Measurements from ENCODE around the gene MOGAT1.

MOGAT1 gene

GRCh38 chr2:222668494-222669154 lies 2.8 kb upstream of the MOGAT1 start:
- no peak for DNase-seq (ENCODE audit: low spot score)
- no peak for TF ChIP-seq CTCF (IDR thresholded peaks at IDR 0.05; ENCODE audit: borderline replicate concordance, control extremely low read depth, extremely low read depth, insufficient read depth, missing control alignments)
- in situ Hi-C loops (cut with MboI; ENCODE audit: low sequenced_read_pairs, unreplicated experiment), result no loop called here

- in situ Hi-C loops (cut with MboI; ENCODE audit: low sequenced_read_pairs, unreplicated experiment), result no loop called here
- no peak for TF ChIP-seq CTCF (IDR thresholded peaks at IDR 0.05; ENCODE audit: borderline replicate concordance, control extremely low read depth, extremely low read depth, insufficient read depth, missing control alignments)
- no peak for DNase-seq (ENCODE audit: low spot score)
Measured at GRCh38 chr2:222669353-222669752, 2.1 kb upstream of the MOGAT1 start.

- DNase-seq (ENCODE audit: low spot score), result no peak
- in situ Hi-C loops (cut with MboI; ENCODE audit: low sequenced_read_pairs, unreplicated experiment), result no loop called here
Measured at GRCh38 chr2:222670191-222671038, 1.0 kb upstream of the MOGAT1 start.

GRCh38 chr2:222672068-222672401 lies 577 bp downstream of the MOGAT1 start:
- no peak for TF ChIP-seq CTCF (IDR thresholded peaks at IDR 0.05; ENCODE audit: borderline replicate concordance, control extremely low read depth, extremely low read depth, insufficient read depth, missing control alignments)
- DNase-seq (ENCODE audit: low spot score), result no peak
- in situ Hi-C loops (cut with MboI; ENCODE audit: low sequenced_read_pairs, unreplicated experiment), result no loop called here

More at GRCh38 chr2:222670191-222671038, 1.0 kb upstream of the MOGAT1 start:
- TF ChIP-seq CTCF (IDR thresholded peaks at IDR 0.05; ENCODE audit: borderline replicate concordance, control extremely low read depth, extremely low read depth, insufficient read depth, missing control alignments), result no peak

- in situ Hi-C loops (cut with MboI; ENCODE audit: low sequenced_read_pairs, unreplicated experiment), result no loop called here
- no peak for TF ChIP-seq CTCF (IDR thresholded peaks at IDR 0.05; ENCODE audit: borderline replicate concordance, control extremely low read depth, extremely low read depth, insufficient read depth, missing control alignments)
- no peak for DNase-seq (ENCODE audit: low spot score)
Measured at GRCh38 chr2:222673273-222673672, 1.8 kb downstream of the MOGAT1 start.

GRCh38 chr2:222673883-222674282 lies 2.4 kb downstream of the MOGAT1 start:
- in situ Hi-C loops (cut with MboI; ENCODE audit: low sequenced_read_pairs, unreplicated experiment), result no loop called here
- no peak for TF ChIP-seq CTCF (IDR thresholded peaks at IDR 0.05; ENCODE audit: borderline replicate concordance, control extremely low read depth, extremely low read depth, insufficient read depth, missing control alignments)
- no peak for DNase-seq (ENCODE audit: low spot score)
